ENCODE data around the gene GARIN5B. TPM values are rescaled to one million over a fixed set of nuclear protein-coding genes. Genes with fewer than 3 reads are reported as not detected.

Gene GARIN5B
- total RNA-seq, 1 experiment from 2014 or later = 0.13 TPM

DNA sequence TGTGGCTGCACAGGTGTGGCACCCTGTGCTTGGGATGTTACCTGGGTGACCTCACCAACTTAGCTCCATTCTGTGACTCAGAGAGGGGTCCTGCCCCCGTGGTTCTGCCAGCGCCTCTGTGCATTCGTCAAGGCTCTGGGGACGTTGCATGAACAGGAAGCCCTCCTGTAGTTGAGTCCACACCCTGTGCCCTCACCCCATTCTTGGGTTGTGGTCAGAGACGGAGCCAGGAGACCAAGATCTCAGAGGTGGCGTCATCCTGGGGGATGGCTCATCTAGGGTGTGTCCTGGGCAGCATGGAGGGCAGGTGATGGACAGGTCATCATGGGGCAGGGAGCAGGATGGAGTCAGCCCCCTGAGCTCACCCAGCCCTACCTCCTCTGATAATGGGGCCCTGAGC is 11.0 kb downstream of the GARIN5B start:
- Histone ChIP-seq H3K23ac (ENCODE audit: insufficient read length, low read depth, low read length) (no peak overlapping the region), H2BK20ac (ENCODE audit: low read depth, low read length, poor library complexity, severe bottlenecking) (no peak overlapping the region), H2AK5ac (ENCODE audit: insufficient read length, low read length) (no peak overlapping the region), H3K79me2 (ENCODE audit: insufficient read depth, low read length) (no peaks in the 10 kb centered on the region), H3K14ac (ENCODE audit: insufficient read depth, low read length) (no peak overlapping the region), H2AFZ (ENCODE audit: low read length) (no peak overlapping the region), H3K4me1 (ENCODE audit: insufficient read depth, low read length) (peaks cover 2% of the 10 kb centered on the region; the same call in 1 of the 2 replicates), H3K79me1 (ENCODE audit: insufficient read depth, low read depth, low read length, poor library complexity, severe bottlenecking) (no peaks in the 10 kb centered on the region), H3K9ac (ENCODE audit: extremely low read depth, insufficient read length, low read length) (no peak overlapping the region), H4K20me1 (ENCODE audit: control insufficient read depth, insufficient read depth, insufficient read length) (no peaks in the 10 kb centered on the region), H4K8ac (replicated peaks; ENCODE audit: insufficient read length, low read depth, low read length) (no peak overlapping the region), H2BK5ac (ENCODE audit: insufficient read length, low read length) (no peak overlapping the region), H3K56ac (ENCODE audit: insufficient read length, low read depth, low read length) (no peak overlapping the region), H3K4ac (ENCODE audit: low read depth, low read length) (no peak overlapping the region), H3K4me2 (ENCODE audit: insufficient read depth, insufficient read length, low read length) (no peak overlapping the region), H3K27ac (ENCODE audit: insufficient read length, low read depth, low read length) (no peak overlapping the region), H3K27me3 (ENCODE audit: insufficient read depth, low read length) (peaks cover 16% of the 10 kb centered on the region; the same call in 1 of the 2 replicates), H2BK15ac (ENCODE audit: low read depth, low read length) (no peak overlapping the region), H2BK120ac (ENCODE audit: low read depth, low read length, poor library complexity, severe bottlenecking) (no peak overlapping the region), H3K18ac (ENCODE audit: insufficient read length, low read depth, low read length) (no peak overlapping the region), H3K23me2 (ENCODE audit: insufficient read length, low read depth, low read length, poor library complexity, severe bottlenecking) (peaks cover 9% of the 10 kb centered on the region), H4K91ac (ENCODE audit: insufficient read length, low read depth, low read length) (no peak overlapping the region), H3T11ph (ENCODE audit: low read length) (no peak overlapping the region), H4K5ac (ENCODE audit: insufficient read length, low read depth, low read length) (no peak overlapping the region), H2BK12ac (ENCODE audit: insufficient read length, low read depth, low read length) (no peak overlapping the region), H3K9me3 (ENCODE audit: control insufficient read depth, low read depth, low read length) (no peaks in the 10 kb centered on the region)
- Mint-ChIP-seq H3K27ac (no peak overlapping the region), H3K27me3 (ENCODE audit: low read depth) (peaks cover 62% of the 10 kb centered on the region), H3K36me3 (ENCODE audit: insufficient read depth in 1 of 3, low read depth in 3 of 3) (peaks cover 2 to 36% (median 11%) of the 10 kb centered on the region in 3 experiments; a peak in 6 of 7 replicates), H3K4me3 (peak overlapping the region in 1 of 2 experiments; percentile 24; a peak in 2 of 5 replicates), H3K9me3 (no peaks in the 10 kb centered on the region; a peak in 1 of 5 replicates), H3K4me1 (peaks cover 59 to 63% of the 10 kb centered on the region in 2 experiments)
- TF ChIP-seq, protein P1, sequence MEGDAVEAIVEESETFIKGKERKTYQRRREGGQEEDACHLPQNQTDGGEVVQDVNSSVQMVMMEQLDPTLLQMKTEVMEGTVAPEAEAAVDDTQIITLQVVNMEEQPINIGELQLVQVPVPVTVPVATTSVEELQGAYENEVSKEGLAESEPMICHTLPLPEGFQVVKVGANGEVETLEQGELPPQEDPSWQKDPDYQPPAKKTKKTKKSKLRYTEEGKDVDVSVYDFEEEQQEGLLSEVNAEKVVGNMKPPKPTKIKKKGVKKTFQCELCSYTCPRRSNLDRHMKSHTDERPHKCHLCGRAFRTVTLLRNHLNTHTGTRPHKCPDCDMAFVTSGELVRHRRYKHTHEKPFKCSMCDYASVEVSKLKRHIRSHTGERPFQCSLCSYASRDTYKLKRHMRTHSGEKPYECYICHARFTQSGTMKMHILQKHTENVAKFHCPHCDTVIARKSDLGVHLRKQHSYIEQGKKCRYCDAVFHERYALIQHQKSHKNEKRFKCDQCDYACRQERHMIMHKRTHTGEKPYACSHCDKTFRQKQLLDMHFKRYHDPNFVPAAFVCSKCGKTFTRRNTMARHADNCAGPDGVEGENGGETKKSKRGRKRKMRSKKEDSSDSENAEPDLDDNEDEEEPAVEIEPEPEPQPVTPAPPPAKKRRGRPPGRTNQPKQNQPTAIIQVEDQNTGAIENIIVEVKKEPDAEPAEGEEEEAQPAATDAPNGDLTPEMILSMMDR (conservative IDR thresholded peaks at IDR 0.05) = no peak
- DNase-seq = no peak
- no CpG with 5 or more reads among the region's 6 CpGs for WGBS (ENCODE audit: extremely low coverage, insufficient read length, low lambda C conversion rate)
